ENCODE data around the gene THSD7B.
"Not testable (repeated sequence)": the region's sequence is repeated elsewhere in the genome, so short reads cannot be mapped to it uniquely, and the experiment has no call there.

The THSD7B gene

GRCh38 chr2:137049518-137049917 is 284.2 kb downstream of the THSD7B start:
- no peak for DNase-seq

- no peak for DNase-seq
Observed at GRCh38 chr2:137050949-137051348, 285.6 kb downstream of the THSD7B start.

GRCh38 chr2:137051778-137052398 is 286.5 kb downstream of the THSD7B start:
- DNase-seq: no peak

GRCh38 chr2:137056704-137057103 is 291.4 kb downstream of the THSD7B start:
- DNase-seq: no peak

- DNase-seq: not testable (repeated sequence)
Observed at GRCh38 chr2:137076111-137076765, 310.9 kb downstream of the THSD7B start.

GRCh38 chr2:137091704-137092103 is 326.4 kb downstream of the THSD7B start:
- DNase-seq: no peak

- no peak for DNase-seq
Observed at GRCh38 chr2:137093116-137093515, 327.8 kb downstream of the THSD7B start.

- DNase-seq: no peak
Observed at GRCh38 chr2:137096187-137096586, 330.8 kb downstream of the THSD7B start.

GRCh38 chr2:137096693-137097092 is 331.3 kb downstream of the THSD7B start:
- DNase-seq: no peak

GRCh38 chr2:137101814-137102213 is 336.5 kb downstream of the THSD7B start:
- not testable (repeated sequence) for DNase-seq

GRCh38 chr2:137107904-137108303 is 342.6 kb downstream of the THSD7B start:
- no peak for DNase-seq

- DNase-seq: no peak
Observed at GRCh38 chr2:137111896-137112295, 346.6 kb downstream of the THSD7B start.

- DNase-seq: no peak
Observed at GRCh38 chr2:137115081-137115794, 349.9 kb downstream of the THSD7B start.

GRCh38 chr2:137115795-137116089 is 350.4 kb downstream of the THSD7B start:
- no peak for DNase-seq

GRCh38 chr2:137117385-137117784 is 352.0 kb downstream of the THSD7B start:
- no peak for DNase-seq

GRCh38 chr2:137118140-137118539 is 352.8 kb downstream of the THSD7B start:
- DNase-seq: no peak

- no peak for DNase-seq
Observed at GRCh38 chr2:137123226-137123625, 357.9 kb downstream of the THSD7B start.

- DNase-seq: no peak
Observed at GRCh38 chr2:137133225-137133624, 367.9 kb downstream of the THSD7B start.

GRCh38 chr2:137138263-137138662 is 372.9 kb downstream of the THSD7B start:
- DNase-seq: no peak

GRCh38 chr2:137151731-137152130 is 386.4 kb downstream of the THSD7B start:
- DNase-seq: no peak

- DNase-seq: no peak
Observed at GRCh38 chr2:137154946-137155345, 389.6 kb downstream of the THSD7B start.

- no peak for DNase-seq
Observed at GRCh38 chr2:137155356-137156104, 390.2 kb downstream of the THSD7B start.

GRCh38 chr2:137156221-137156844 is 391.0 kb downstream of the THSD7B start:
- no peak for DNase-seq
